ENCODE results near the gene GSTA4.
"Not testable (repeated sequence)": the region's sequence is repeated elsewhere in the genome, so short reads cannot be mapped to it uniquely, and the experiment has no call there.

The GSTA4 gene

GRCh38 chr6:52975580-52975979 is 19.5 kb downstream of the GSTA4 start:
- no peak overlapping the region for H3K4me3 Mint-ChIP-seq
- H3K27me3 Mint-ChIP-seq (ENCODE audit: low read depth): no peaks in the 10 kb centered on the region
- no peak overlapping the region for H3K27ac Mint-ChIP-seq
- no peaks in the 10 kb centered on the region for H3K9me3 Mint-ChIP-seq
- H3K4me1 Mint-ChIP-seq (ENCODE audit: low read depth): peaks cover 15% of the 10 kb centered on the region
- H3K36me3 Mint-ChIP-seq (ENCODE audit: low read depth): no peaks in the 10 kb centered on the region

DNA sequence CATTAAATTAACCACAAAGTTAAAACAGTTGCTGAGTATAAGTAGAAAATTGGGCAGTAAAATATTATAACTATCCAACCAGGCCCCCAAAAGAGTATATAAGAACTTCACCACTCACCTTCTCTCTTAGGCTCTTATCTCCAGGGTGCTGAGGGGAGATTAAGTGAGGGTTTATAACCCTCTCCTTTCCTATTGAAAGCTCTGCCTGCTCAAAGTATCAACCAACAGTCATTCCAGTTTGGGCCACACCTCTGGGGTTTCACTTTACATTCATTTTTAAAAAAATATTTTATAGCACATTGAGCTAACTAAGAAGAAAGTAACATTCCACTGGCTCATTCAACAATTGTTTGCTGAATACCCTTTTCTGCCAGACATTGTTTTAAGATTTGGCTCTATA is 22.1 kb downstream of the GSTA4 start:
- peaks cover 4% of the 10 kb centered on the region for H3K27me3 Mint-ChIP-seq (ENCODE audit: low read depth)
- H3K36me3 Mint-ChIP-seq (ENCODE audit: low read depth): no peaks in the 10 kb centered on the region
- no peak overlapping the region for H3K4me3 Mint-ChIP-seq
- peaks cover 12% of the 10 kb centered on the region for H3K4me1 Mint-ChIP-seq (ENCODE audit: low read depth)
- H3K9me3 Mint-ChIP-seq: no peaks in the 10 kb centered on the region
- no peak overlapping the region for H3K27ac Mint-ChIP-seq

DNA sequence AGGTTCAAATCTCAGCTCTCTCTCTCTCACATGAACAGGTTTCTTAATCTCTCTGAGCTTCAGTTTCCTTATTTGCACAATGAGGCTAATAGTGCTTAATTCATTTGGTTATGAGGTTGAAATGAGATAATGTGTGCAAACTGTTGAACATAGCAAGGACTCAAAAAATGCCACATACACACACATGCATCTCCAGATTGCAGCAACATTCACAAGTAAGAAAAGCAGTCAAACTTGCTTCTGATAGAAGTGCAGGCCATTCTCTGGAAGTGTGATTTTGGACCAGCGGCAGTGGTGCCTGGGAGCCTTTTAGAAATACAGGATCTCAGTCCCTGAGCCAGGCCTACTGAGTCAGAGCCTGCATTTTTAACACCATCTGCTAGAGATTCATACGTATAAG is 25.7 kb downstream of the GSTA4 start:
- Mint-ChIP-seq H3K4me1 (ENCODE audit: low read depth) (no peaks in the 10 kb centered on the region), H3K4me3 (no peak overlapping the region), H3K9me3 (no peaks in the 10 kb centered on the region), H3K36me3 (ENCODE audit: low read depth) (no peaks in the 10 kb centered on the region), H3K27ac (no peak overlapping the region), H3K27me3 (ENCODE audit: low read depth) (peaks cover 4% of the 10 kb centered on the region)

GRCh38 chr6:52966101-52966500 is 29.0 kb downstream of the GSTA4 start:
- no peak overlapping the region for H3K27ac Mint-ChIP-seq

DNA sequence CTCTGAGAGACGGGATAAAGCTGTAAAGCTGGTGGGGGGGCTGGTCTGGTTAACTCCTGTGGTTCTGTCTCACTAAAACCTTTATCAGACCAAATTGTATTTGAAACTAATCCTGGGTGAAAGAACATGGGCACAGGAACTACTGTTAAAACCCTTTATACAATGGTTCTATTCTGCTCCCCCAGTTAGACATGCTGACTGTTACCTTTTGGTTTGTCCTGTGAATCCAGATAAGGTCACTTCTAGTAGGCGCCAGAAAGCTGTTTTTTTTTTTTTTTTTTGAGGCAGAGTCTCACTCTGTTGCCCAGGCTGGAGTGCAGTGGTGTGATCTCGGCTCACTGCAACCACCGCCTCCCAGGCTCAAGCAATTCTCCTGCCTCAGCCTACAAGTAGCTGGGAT is 29.7 kb downstream of the GSTA4 start:
- H3K36me3 Mint-ChIP-seq (ENCODE audit: low read depth): no peaks in the 10 kb centered on the region
- no peak overlapping the region for H3K4me3 Mint-ChIP-seq
- H3K27me3 Mint-ChIP-seq (ENCODE audit: low read depth): peaks cover 4% of the 10 kb centered on the region
- no peaks in the 10 kb centered on the region for H3K4me1 Mint-ChIP-seq (ENCODE audit: low read depth)
- H3K27ac Mint-ChIP-seq: no peak overlapping the region
- H3K9me3 Mint-ChIP-seq: no peaks in the 10 kb centered on the region

More at GRCh38 chr6:52966101-52966500, 29.0 kb downstream of the GSTA4 start:
- Mint-ChIP-seq H3K4me1 (ENCODE audit: low read depth) (no peaks in the 10 kb centered on the region), H3K27me3 (ENCODE audit: low read depth) (peaks cover 4% of the 10 kb centered on the region), H3K9me3 (no peaks in the 10 kb centered on the region), H3K36me3 (ENCODE audit: low read depth) (no peaks in the 10 kb centered on the region), H3K4me3 (no peak overlapping the region)

DNA sequence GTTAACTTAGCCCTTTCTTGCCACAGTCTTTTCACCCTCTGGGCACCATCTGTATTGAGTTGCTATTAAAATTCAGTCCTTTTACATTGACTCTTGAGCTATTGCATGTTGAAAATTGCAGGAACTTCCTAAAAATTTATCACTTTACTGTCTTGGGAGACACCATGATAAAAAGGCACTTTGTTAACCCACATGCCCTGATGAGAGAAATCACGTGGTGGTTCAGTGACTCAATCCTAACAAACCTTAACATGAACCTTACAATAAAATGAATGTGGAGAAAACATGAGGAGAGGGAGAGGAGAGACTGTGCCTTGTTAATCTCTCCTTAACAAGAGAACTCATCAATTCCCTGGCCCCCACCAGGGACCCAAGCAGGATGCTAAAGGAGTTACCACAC is 30.8 kb downstream of the GSTA4 start:
- no peaks in the 10 kb centered on the region for H3K4me1 Mint-ChIP-seq (ENCODE audit: low read depth)
- no peak overlapping the region for H3K27ac Mint-ChIP-seq
- H3K27me3 Mint-ChIP-seq (ENCODE audit: low read depth): peaks cover 4% of the 10 kb centered on the region
- no peaks in the 10 kb centered on the region for H3K9me3 Mint-ChIP-seq
- H3K36me3 Mint-ChIP-seq (ENCODE audit: low read depth): no peaks in the 10 kb centered on the region
- no peak overlapping the region for H3K4me3 Mint-ChIP-seq

GRCh38 chr6:52962701-52963100 is 32.4 kb downstream of the GSTA4 start:
- Mint-ChIP-seq H3K36me3 (ENCODE audit: low read depth) (no peaks in the 10 kb centered on the region), H3K4me1 (ENCODE audit: low read depth) (no peaks in the 10 kb centered on the region), H3K27ac (no peak overlapping the region), H3K4me3 (no peak overlapping the region), H3K27me3 (ENCODE audit: low read depth) (no peaks in the 10 kb centered on the region), H3K9me3 (no peaks in the 10 kb centered on the region)

GRCh38 chr6:52961022-52961421 is 34.1 kb downstream of the GSTA4 start:
- H3K27me3 Mint-ChIP-seq (ENCODE audit: low read depth); H3K27ac Mint-ChIP-seq: not testable (repeated sequence)

DNA sequence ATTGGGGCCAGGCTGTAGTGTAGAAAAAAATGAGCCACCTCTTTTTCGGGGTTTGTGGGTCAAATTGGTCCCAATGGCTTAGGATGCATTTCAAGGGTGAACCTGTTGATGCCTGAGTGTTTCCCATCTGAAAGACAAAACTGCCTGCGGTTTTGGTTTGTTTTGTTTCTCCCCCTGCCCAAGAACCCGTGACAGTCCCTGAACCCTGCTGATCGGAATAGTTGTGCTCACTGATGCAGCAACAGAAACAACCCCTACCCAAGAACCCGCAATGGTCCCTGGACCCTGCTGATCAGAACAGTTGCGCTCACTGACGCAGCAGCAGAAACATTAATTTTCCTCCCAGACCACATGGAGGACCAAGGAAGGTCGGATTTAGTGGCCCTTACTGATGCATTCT is 34.9 kb downstream of the GSTA4 start:
- not testable (repeated sequence) for H3K4me1 Mint-ChIP-seq (ENCODE audit: low read depth); H3K27me3 Mint-ChIP-seq (ENCODE audit: low read depth); H3K27ac Mint-ChIP-seq; H3K4me3 Mint-ChIP-seq; H3K36me3 Mint-ChIP-seq (ENCODE audit: low read depth); H3K9me3 Mint-ChIP-seq

More at GRCh38 chr6:52961022-52961421, 34.1 kb downstream of the GSTA4 start:
- not testable (repeated sequence) for H3K4me1 Mint-ChIP-seq (ENCODE audit: low read depth); H3K9me3 Mint-ChIP-seq; H3K36me3 Mint-ChIP-seq (ENCODE audit: low read depth); H3K4me3 Mint-ChIP-seq

GRCh38 chr6:52958546-52959255 is 36.4 kb downstream of the GSTA4 start:
- Mint-ChIP-seq H3K9me3 (no peaks in the 10 kb centered on the region), H3K4me3 (no peak overlapping the region), H3K4me1 (ENCODE audit: low read depth) (no peaks in the 10 kb centered on the region), H3K27ac (no peak overlapping the region), H3K36me3 (ENCODE audit: low read depth) (no peaks in the 10 kb centered on the region), H3K27me3 (ENCODE audit: low read depth) (peaks cover 4% of the 10 kb centered on the region)

- Mint-ChIP-seq H3K4me3 (no peak overlapping the region), H3K27ac (no peak overlapping the region), H3K9me3 (no peaks in the 10 kb centered on the region), H3K4me1 (ENCODE audit: low read depth) (no peaks in the 10 kb centered on the region), H3K36me3 (ENCODE audit: low read depth) (no peaks in the 10 kb centered on the region), H3K27me3 (ENCODE audit: low read depth) (peaks cover 4% of the 10 kb centered on the region)
Observed at GRCh38 chr6:52955871-52956270, 39.2 kb downstream of the GSTA4 start.

DNA sequence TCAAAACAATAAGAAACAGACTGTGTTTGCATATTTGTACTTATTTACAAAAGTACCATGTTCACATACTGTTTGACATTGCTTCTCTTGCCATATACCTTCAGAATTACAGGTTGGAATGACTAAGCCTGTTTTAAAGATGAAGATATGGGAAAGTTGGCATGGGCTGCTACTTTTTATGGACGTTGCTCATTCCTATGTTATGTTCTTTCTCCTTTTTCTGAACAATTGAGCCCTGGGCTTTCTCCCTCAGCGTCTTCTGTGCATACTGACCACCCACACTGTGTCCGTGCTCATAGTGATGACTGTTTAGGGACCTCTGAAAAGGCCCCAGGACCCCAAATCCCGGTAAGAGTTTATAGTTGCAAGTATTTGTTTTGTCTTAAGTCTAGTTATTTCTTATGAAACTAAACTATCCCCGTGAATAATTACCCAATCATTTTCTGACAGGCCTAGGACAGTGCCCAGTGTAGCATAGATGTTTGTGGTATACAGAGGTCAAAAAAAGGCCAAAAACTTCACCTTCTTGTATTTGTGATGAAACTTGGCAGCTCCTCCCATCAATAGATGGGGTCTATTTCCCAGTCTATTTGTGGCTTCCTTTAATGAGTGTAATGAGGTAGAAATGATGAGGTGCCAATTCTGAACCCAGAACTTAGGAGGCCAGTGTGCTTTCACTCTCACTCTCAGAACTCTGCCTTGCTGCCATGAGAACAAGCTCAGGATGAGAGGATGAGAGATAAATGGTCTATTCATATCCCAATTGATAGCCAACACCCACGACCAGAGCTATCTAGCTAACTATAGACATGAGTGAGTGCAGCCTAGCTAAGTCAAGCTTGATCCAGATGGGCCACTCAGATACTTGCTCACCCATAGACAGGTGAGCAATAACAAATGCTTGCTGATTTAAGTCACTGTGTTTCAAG is 40.9 kb downstream of the GSTA4 start:
- no peak overlapping the region for H3K4me3 Mint-ChIP-seq
- H3K4me1 Mint-ChIP-seq (ENCODE audit: low read depth): no peaks in the 10 kb centered on the region
- no peaks in the 10 kb centered on the region for H3K36me3 Mint-ChIP-seq (ENCODE audit: low read depth)
- peaks cover 16% of the 10 kb centered on the region for H3K27me3 Mint-ChIP-seq (ENCODE audit: low read depth)
- H3K9me3 Mint-ChIP-seq: no peaks in the 10 kb centered on the region
- H3K27ac Mint-ChIP-seq: no peak overlapping the region

- Mint-ChIP-seq H3K27ac (no peak overlapping the region), H3K9me3 (no peaks in the 10 kb centered on the region), H3K27me3 (ENCODE audit: low read depth) (peaks cover 25% of the 10 kb centered on the region), H3K4me1 (ENCODE audit: low read depth) (no peaks in the 10 kb centered on the region), H3K4me3 (no peak overlapping the region), H3K36me3 (ENCODE audit: low read depth) (no peaks in the 10 kb centered on the region)
Observed at GRCh38 chr6:52946306-52946705, 48.8 kb downstream of the GSTA4 start.

DNA sequence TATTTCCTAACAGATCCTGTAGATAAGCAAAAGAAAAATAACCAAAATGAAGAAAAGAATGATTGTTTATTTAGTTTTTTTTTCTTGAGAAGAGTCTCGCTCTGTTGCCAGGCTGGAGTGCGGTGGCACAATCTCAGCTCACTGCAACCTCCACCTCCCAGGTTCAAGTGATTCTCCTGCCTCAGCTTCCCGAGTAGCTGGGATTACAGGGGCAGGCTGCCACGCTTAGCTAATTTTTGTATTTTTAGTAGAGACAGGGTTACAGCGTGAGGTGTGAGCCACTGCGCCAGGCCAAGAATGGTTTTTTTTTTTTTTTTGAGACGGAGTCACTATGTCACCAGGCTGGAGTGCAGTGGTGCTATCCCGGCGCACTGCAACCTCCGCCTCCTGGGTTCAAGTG is 52.3 kb downstream of the GSTA4 start:
- not testable (repeated sequence) for H3K4me3 Mint-ChIP-seq; H3K27ac Mint-ChIP-seq; H3K9me3 Mint-ChIP-seq; H3K36me3 Mint-ChIP-seq (ENCODE audit: low read depth); H3K4me1 Mint-ChIP-seq (ENCODE audit: low read depth)
- H3K27me3 Mint-ChIP-seq (ENCODE audit: low read depth): peaks cover 11% of the 10 kb centered on the region

DNA sequence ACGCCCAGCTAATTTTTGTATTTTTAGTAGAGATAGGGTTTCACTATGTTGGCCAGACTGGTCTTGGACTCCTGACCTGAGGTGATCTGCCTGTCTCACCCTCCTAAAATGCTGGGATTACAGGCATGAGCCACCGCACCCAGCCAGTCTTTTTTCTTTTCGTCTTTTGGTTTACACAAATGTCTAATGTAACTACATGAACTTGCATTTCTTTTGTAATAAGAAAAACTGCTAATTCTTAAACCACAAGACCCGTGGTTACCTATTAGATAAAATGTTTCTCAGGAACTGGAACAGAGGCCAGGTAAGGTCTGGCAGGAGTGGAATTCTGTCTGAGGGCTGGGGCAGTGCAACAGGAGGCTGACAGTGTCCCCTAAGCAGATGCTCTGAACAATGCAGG is 52.9 kb downstream of the GSTA4 start:
- H3K4me3 Mint-ChIP-seq: no peak overlapping the region
- H3K4me1 Mint-ChIP-seq (ENCODE audit: low read depth): no peaks in the 10 kb centered on the region
- H3K27me3 Mint-ChIP-seq (ENCODE audit: low read depth): peaks cover 10% of the 10 kb centered on the region
- H3K36me3 Mint-ChIP-seq (ENCODE audit: low read depth): no peaks in the 10 kb centered on the region
- H3K27ac Mint-ChIP-seq: no peak overlapping the region
- H3K9me3 Mint-ChIP-seq: no peaks in the 10 kb centered on the region

Measured in T-helper 1 cell treated with Interleukin-12 subunit alpha and Interleukin-12 subunit beta and Interleukin-4 antibody, amounts not matched to agents 30 μg/mL and 1 μg/mL, for 36 hours (primary cell).